Astrocyte of the cerebellum (primary cell): ENCODE results near the gene SDHAF1.
"Not testable (repeated sequence)": the region's sequence is repeated elsewhere in the genome, so short reads cannot be mapped to it uniquely, and the experiment has no call there.

Experiments used
- DNase-seq: peaks from one replicate; pipeline ENCODE4 v3.0.0-alpha.2; 2011; ENCODE audit warnings: low read depth
- H3K4me3 ChIP-seq: 2 replicates; pipeline ENCODE4 v1.5.1; 2011; ENCODE audit warnings: mild to moderate bottlenecking, low read depth, low read length, moderate library complexity
- CTCF ChIP-seq: IDR thresholded peaks from 2 replicates; pipeline ENCODE4 v1.5.1; 2012; ENCODE audit warnings: low read length, low read depth, moderate library complexity, mild to moderate bottlenecking; ENCODE audit errors: missing control alignments
- in situ Hi-C: cut with HindIII; loops from 2 replicates; pipeline ENCODE4 v1.10.0; 2017; ENCODE audit warnings: low sequenced_read_pairs

Gene SDHAF1

GRCh38 chr19:36030264-36031148 lies 35.5 kb downstream of the SDHAF1 start:
- H3K4me3 ChIP-seq, result no peak overlapping the region
- TF ChIP-seq CTCF, result peak; percentile 9
- no peak for DNase-seq
- in situ Hi-C loops, result no loop called here

GRCh38 chr19:36031308-36031707 lies 36.3 kb downstream of the SDHAF1 start:
- no peak for TF ChIP-seq CTCF
- in situ Hi-C loops, result no loop called here
- H3K4me3 ChIP-seq, result no peak overlapping the region
- no peak for DNase-seq

GRCh38 chr19:36032251-36033104 lies 37.5 kb downstream of the SDHAF1 start, which contains the start of gene CLIP3:
CLIP3 (minus strand) TSS chr19:36032873; CDS start chr19:36032357, 516 bp downstream.
- DNase-seq, result peak; percentile 11
- TF ChIP-seq CTCF, result no peak
- in situ Hi-C loops, result no loop called here

GRCh38 chr19:36040495-36040894 lies 45.5 kb downstream of the SDHAF1 start:
- TF ChIP-seq CTCF, result no peak
- no peak for DNase-seq
- in situ Hi-C loops, result no loop called here
- no peak overlapping the region for H3K4me3 ChIP-seq

More at GRCh38 chr19:36032251-36033104, 37.5 kb downstream of the SDHAF1 start, which contains the start of gene CLIP3:
- H3K4me3 ChIP-seq, result peak within 1 kb of the TSS; percentile 88

DNA sequence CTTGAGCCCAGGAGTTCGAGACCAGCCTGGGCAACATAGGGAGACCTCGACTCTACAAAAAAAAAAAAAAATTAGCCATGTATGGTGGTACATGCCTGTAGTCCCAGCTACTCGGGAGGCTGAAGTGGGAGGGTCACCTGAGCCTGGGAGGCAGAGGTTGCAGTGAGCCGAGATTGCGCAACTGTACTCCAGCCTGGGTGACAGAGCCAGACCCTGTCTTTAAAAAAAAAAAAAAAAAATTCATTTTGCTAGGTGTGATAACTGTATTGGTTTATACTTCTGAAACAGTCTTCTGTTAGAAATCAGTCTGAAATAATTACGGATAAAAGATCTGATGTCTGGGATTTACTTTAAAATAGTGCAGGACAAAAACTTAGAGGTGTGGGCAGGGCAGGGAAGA lies 46.1 kb downstream of the SDHAF1 start:
- H3K4me3 ChIP-seq, DNase-seq, in situ Hi-C loops: not testable (repeated sequence)

DNA sequence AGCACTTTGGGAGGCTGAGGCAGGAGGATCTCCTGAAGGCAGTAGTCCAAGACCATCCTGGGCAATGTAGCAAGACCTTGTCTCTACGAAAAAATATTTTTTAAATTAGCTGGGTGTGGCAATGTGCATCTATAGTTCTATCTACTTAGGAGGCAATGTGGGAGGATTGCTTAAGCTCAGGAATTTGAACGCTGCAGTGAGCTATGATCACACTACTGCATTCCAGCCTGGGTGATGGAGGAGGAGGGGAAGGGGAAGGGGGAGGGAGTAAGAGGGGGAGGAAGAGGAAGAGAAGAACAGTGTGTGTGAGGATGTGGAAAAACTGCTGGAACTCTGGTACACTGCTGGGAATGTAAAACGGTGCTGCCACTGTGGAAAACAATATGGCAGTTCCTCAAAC lies 46.8 kb downstream of the SDHAF1 start:
- in situ Hi-C loops, result no loop called here
- peak; percentile 6 for DNase-seq
- no peak overlapping the region for H3K4me3 ChIP-seq
- no peak for TF ChIP-seq CTCF
